PC-3 (cell line): ENCODE data around the gene EXOC7.

Experiments used
- EZH2phosphoT487 ChIP-seq: fragments of 300-600 bp; sonication (generic); IDR thresholded peaks from 2 replicates; pipeline ENCODE4 v1.6.1; 2018; ENCODE audit warnings: mild to moderate bottlenecking, antibody characterized with exemption, low read length, borderline replicate concordance
- TF ChIP-seq, protein P1 (sequence below): fragments of 300-600 bp; sonication (generic); conservative IDR thresholded peaks from 2 replicates; pipeline ENCODE4 v1.5.1; 2017; ENCODE audit warnings: antibody characterized with exemption, low read depth, mild to moderate bottlenecking, low read length

DNA sequence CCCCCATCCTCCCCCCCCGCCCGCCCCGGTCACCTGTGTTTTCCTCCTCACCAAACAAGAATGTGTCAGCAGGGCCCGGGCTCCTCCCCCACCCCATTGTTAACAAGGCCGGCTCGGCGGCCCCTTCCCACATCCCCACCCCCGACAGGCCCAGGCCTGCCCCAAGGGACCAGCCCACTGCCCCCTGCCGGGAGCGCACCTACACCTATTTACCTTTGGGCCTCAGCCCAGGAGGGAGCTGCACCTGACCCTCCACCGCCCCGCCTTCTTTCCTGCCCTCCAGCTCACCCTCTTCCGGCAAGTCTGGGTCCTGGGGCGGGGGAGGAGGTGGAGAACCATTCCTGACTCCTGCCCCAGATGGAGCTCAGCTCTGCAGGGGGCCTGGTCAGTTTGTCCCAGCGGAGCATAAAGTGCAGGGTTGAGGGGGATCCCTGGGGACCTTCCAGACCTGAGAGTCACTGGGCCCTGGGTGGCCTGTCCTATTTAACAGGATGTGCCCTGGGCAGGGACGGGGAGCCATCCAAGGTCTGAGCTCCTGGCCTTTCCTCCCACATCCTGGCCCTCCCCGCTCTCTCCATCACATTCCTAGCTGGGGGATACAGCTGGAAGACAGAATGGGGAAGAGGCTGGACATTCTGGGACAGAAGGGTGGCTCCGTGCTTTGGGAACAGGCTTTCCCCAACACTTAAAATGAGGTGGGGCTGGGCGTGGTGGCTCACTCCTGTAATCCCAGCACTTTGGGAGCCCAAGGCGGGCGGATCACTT lies 29.2 kb upstream of the EXOC7 start:
- TF ChIP-seq, protein P1, sequence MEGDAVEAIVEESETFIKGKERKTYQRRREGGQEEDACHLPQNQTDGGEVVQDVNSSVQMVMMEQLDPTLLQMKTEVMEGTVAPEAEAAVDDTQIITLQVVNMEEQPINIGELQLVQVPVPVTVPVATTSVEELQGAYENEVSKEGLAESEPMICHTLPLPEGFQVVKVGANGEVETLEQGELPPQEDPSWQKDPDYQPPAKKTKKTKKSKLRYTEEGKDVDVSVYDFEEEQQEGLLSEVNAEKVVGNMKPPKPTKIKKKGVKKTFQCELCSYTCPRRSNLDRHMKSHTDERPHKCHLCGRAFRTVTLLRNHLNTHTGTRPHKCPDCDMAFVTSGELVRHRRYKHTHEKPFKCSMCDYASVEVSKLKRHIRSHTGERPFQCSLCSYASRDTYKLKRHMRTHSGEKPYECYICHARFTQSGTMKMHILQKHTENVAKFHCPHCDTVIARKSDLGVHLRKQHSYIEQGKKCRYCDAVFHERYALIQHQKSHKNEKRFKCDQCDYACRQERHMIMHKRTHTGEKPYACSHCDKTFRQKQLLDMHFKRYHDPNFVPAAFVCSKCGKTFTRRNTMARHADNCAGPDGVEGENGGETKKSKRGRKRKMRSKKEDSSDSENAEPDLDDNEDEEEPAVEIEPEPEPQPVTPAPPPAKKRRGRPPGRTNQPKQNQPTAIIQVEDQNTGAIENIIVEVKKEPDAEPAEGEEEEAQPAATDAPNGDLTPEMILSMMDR: peak; percentile 38; the same call in 1 of the 2 replicates
- no peak for TF ChIP-seq EZH2phosphoT487
